Neutrophil (primary cell): ENCODE results near the gene CPS1.

ENCODE experiments used
- H3K27ac ChIP-seq: fragments of 200-600 bp; sonication (generic); 2 replicates; pipeline ENCODE4 v1.5.1; 2016; ENCODE audit warnings: mild to moderate bottlenecking, moderate library complexity
- H3K27me3 ChIP-seq: fragments of 200-600 bp; sonication (generic); 2 replicates; pipeline ENCODE4 v1.6.0; 2016; ENCODE audit warnings: mild to moderate bottlenecking
- H3K36me3 ChIP-seq: fragments of 200-600 bp; sonication (generic); 2 replicates; pipeline ENCODE4 v1.5.1; 2017
- H3K4me1 ChIP-seq, 2 experiments: fragments of 200-600 bp in 1 of 2; sonication (generic) in 1 of 2; 1 replicate in 1 of 2; 2 replicates in 1 of 2; pipeline versions ENCODE4 v1.5.1 to v1.6.1; 2013 to 2016; ENCODE audit warnings: low read depth in 1 of 2, low read length in 1 of 2, mild to moderate bottlenecking in 1 of 2, moderate library complexity in 1 of 2; ENCODE audit not compliant: control insufficient read depth in 1 of 2, insufficient read depth in 1 of 2
- H3K4me3 ChIP-seq, 2 experiments: fragments of 200-600 bp in 1 of 2; sonication (generic) in 1 of 2; 1 replicate in 1 of 2; 2 replicates in 1 of 2; pipeline ENCODE4 v1.5.1; 2013 to 2016; ENCODE audit warnings: low read depth in 1 of 2, low read length in 1 of 2, mild to moderate bottlenecking in 1 of 2, moderate library complexity in 1 of 2
- H3K9me3 ChIP-seq: fragments of 200-600 bp; sonication (generic); 2 replicates; pipeline ENCODE4 v1.5.1; 2016
- TF ChIP-seq, protein P1 (sequence below): fragments of 200-600 bp; sonication (generic); IDR thresholded peaks from 2 replicates; pipeline ENCODE4 v1.5.1; 2016; ENCODE audit warnings: antibody characterized with exemption

CPS1 gene

GRCh38 chr2:210604666-210605065, 48.3 kb downstream of the CPS1 start:
- Histone ChIP-seq H3K9me3 (no peaks in the 10 kb centered on the region), H3K27ac (no peak overlapping the region), H3K36me3 (no peaks in the 10 kb centered on the region), H3K4me3 (no peak overlapping the region), H3K4me1 (no peaks in the 10 kb centered on the region), H3K27me3 (no peaks in the 10 kb centered on the region)
- TF ChIP-seq, protein P1, sequence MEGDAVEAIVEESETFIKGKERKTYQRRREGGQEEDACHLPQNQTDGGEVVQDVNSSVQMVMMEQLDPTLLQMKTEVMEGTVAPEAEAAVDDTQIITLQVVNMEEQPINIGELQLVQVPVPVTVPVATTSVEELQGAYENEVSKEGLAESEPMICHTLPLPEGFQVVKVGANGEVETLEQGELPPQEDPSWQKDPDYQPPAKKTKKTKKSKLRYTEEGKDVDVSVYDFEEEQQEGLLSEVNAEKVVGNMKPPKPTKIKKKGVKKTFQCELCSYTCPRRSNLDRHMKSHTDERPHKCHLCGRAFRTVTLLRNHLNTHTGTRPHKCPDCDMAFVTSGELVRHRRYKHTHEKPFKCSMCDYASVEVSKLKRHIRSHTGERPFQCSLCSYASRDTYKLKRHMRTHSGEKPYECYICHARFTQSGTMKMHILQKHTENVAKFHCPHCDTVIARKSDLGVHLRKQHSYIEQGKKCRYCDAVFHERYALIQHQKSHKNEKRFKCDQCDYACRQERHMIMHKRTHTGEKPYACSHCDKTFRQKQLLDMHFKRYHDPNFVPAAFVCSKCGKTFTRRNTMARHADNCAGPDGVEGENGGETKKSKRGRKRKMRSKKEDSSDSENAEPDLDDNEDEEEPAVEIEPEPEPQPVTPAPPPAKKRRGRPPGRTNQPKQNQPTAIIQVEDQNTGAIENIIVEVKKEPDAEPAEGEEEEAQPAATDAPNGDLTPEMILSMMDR = no peak

- H3K4me3 ChIP-seq = no peak overlapping the region
- no peaks in the 10 kb centered on the region for H3K9me3 ChIP-seq
- H3K4me1 ChIP-seq = no peaks in the 10 kb centered on the region
- H3K27me3 ChIP-seq = no peaks in the 10 kb centered on the region
- H3K27ac ChIP-seq = no peak overlapping the region
- no peaks in the 10 kb centered on the region for H3K36me3 ChIP-seq
- TF ChIP-seq, protein P1 = no peak
Measured at GRCh38 chr2:210606001-210606400, 49.6 kb downstream of the CPS1 start.

GRCh38 chr2:210611466-210611865, 55.1 kb downstream of the CPS1 start:
- Histone ChIP-seq H3K9me3 (no peaks in the 10 kb centered on the region), H3K4me3 (no peak overlapping the region), H3K4me1 (no peaks in the 10 kb centered on the region), H3K27ac (no peak overlapping the region), H3K36me3 (no peaks in the 10 kb centered on the region), H3K27me3 (no peaks in the 10 kb centered on the region)
- TF ChIP-seq, protein P1 = no peak

DNA sequence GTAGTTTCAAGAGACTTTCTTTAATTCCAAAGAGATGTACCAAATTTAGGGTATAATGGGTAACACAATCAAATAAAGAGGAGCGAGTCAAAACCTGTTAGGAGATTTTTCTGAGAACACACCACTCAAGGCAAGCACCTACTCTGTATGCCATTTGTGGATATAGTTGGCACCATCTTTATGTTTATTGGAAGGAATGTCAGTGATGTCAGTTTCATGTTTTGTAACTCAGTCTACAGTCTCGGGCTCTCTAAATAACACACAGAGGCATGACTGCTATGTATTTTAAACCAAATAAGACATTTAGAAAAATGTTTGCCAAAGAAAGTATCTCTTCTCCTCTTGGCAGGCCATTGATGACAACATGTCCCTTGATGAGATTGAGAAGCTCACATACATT, 59.7 kb downstream of the CPS1 start:
- Histone ChIP-seq H3K27ac (no peak overlapping the region), H3K9me3 (no peaks in the 10 kb centered on the region), H3K36me3 (no peaks in the 10 kb centered on the region), H3K4me3 (no peak overlapping the region), H3K27me3 (no peaks in the 10 kb centered on the region), H3K4me1 (no peaks in the 10 kb centered on the region)
- TF ChIP-seq, protein P1 = no peak

DNA sequence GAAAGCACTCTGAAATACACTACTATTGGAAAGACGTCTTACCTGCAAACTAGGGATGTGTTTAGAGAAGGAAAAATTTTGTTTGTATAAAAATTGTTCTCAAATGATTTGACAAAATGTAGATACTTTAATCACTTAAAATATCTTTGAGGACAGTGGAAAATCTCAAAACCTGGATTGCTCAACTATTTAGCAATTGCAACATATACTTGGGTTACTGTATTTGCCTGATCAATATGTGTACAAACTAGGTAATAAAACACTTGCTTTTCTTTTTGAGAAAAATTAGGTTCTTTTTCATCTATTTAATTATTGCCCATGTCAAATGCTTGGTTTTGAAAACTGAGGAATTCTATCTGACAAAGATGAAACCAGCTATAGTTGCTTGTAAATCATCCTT, 60.9 kb downstream of the CPS1 start:
- no peaks in the 10 kb centered on the region for H3K9me3 ChIP-seq
- no peak overlapping the region for H3K27ac ChIP-seq
- TF ChIP-seq, protein P1 = no peak
- H3K36me3 ChIP-seq = no peaks in the 10 kb centered on the region
- no peaks in the 10 kb centered on the region for H3K27me3 ChIP-seq
- no peak overlapping the region for H3K4me3 ChIP-seq
- H3K4me1 ChIP-seq = no peaks in the 10 kb centered on the region

GRCh38 chr2:210617732-210618330, 61.4 kb downstream of the CPS1 start:
- no peaks in the 10 kb centered on the region for H3K9me3 ChIP-seq
- H3K27ac ChIP-seq = no peak overlapping the region
- TF ChIP-seq, protein P1 = no peak
- no peaks in the 10 kb centered on the region for H3K36me3 ChIP-seq
- H3K4me3 ChIP-seq = no peak overlapping the region
- H3K27me3 ChIP-seq = no peaks in the 10 kb centered on the region
- H3K4me1 ChIP-seq = no peaks in the 10 kb centered on the region
